HG03108 (cell line): Measurements from ENCODE around the gene THUMPD2.
A peak's percentile ranks its signal among the peaks of the same experiment; 100 is the strongest.
"Not testable (repeated sequence)": the region's sequence is repeated elsewhere in the genome, so short reads cannot be mapped to it uniquely, and the experiment has no call there.

Source experiments
- ATAC-seq: cut with Tn5 transposase; IDR thresholded peaks from one replicate; pipeline ENCODE4 v1.9.1; 2021; ENCODE audit warnings: moderate library complexity; ENCODE audit not compliant: unreplicated experiment

THUMPD2 gene, protein sequence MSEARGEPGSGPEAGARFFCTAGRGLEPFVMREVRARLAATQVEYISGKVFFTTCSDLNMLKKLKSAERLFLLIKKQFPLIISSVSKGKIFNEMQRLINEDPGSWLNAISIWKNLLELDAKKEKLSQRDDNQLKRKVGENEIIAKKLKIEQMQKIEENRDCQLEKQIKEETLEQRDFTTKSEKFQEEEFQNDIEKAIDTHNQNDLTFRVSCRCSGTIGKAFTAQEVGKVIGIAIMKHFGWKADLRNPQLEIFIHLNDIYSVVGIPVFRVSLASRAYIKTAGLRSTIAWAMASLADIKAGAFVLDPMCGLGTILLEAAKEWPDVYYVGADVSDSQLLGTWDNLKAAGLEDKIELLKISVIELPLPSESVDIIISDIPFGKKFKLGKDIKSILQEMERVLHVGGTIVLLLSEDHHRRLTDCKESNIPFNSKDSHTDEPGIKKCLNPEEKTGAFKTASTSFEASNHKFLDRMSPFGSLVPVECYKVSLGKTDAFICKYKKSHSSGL

DNA sequence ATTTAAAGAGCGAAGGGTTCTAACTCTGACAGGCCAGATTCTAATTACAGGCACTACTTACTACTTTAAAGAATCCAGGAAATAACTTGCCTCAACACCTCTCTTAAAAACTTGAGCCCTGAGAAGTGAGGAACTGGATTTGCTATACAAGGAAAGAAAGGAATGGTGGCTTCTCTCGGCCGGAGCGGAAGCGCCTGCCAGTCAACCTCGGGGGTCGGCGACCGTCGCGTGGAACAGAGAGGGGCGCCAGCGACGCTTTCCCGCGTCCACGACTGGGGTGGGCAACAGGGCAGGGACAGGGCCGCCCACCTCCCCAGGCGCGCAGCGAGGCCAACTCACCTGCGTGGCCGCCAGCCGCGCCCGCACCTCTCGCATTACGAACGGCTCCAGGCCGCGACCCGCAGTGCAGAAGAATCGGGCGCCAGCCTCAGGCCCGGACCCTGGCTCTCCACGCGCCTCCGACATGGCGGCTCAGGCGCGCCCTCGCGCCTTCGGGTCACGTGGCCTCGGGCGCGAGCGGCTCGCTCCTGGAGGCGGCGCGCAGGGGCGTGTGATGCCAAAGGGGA is at the start of gene THUMPD2:
TSS of gene THUMPD2 (minus strand) at position 484 of the 566 bp plus-strand sequence. CDS start at position 465, 19 bp downstream.
- peak; percentile 67 for ATAC-seq

DNA sequence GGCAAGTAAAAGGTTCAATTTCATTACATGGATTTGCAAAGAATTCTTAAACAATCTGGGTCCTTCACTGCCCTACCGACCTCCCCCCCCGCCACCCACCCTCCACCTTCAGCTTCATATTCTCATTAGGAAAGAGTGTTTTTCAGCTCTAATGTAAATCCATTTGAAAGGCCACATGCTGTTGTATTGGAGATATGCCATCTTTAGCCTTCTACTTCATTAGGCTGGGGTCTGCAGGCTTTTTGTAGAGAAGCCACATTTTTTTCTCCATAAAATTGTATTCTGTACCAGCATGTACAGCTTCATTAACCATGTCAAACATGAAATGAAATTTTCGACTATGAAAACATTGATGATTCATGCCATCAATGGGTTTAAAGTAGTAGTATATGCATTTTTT is 42.8 kb upstream of the THUMPD2 start:
- ATAC-seq = no peak

DNA sequence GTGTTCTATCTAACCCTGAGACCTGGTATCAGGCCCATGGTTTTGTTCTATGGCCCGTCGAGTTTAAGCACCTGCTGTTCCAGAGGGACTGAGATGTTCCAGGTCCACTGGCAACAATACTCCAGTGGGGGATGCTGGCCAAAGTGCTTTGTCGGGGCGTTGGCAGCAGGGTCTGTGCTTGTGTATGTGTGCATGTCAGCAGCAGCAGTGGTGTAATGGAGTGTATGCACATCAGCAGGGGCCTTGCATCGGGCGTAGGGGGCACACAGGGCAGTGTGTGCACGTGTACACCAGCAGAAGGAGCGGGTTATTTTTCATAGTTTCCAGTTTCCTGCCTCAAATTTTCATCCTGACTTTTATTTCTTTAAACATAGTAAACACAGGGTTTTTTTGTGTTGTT is 37.8 kb upstream of the THUMPD2 start:
- ATAC-seq = no peak

DNA sequence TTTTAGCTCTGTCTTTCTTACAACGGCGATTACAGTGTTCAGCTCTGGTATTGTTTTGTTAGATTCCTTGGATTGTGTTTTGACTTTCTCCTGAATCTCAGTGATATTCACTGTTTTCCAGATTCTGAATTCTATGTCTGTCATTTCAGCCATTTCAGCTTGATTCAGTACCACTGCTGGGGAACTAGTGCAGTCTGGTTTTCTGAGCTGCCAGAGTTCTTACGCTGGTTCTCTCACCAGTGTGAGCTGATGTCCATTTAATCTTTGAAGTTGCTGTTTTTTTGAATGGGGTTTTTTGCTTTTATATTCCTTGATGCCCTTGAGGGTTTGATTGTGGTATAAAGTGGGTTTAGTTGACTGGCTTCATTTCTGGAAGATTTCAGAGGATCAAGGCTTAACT is 37.4 kb upstream of the THUMPD2 start:
- no peak for ATAC-seq

DNA sequence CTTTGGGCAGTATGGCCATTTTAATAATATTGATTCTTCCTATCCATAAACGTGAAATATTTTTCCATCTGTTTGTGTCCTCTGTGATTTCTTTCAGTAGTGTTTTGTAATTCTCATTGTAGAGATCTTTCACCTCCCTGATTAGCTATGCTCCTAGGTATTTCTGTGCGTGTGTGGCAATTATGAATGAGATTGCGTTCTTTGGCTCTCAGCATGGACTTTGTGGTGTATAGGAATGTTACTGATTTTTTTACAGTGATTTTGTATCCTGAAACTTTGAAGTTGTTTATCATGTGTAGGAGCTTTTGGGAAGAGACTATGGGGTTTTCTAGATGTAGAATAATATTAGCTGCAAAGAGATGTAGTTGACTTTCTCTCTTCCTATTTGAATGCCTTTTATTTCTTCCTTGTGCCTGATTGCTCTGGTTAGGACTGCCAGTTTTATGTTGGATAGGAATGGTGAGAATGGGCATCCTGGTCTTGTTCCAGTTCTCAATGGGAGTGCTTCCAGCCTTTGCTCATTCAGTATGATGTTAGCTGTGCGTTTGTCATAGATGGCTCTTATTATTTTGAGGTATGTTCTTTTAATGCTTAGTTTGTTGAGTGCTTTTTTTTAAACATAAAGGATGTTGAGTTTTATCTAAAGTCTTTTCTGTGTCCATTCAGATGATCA is 27.0 kb upstream of the THUMPD2 start:
- ATAC-seq = no peak

DNA sequence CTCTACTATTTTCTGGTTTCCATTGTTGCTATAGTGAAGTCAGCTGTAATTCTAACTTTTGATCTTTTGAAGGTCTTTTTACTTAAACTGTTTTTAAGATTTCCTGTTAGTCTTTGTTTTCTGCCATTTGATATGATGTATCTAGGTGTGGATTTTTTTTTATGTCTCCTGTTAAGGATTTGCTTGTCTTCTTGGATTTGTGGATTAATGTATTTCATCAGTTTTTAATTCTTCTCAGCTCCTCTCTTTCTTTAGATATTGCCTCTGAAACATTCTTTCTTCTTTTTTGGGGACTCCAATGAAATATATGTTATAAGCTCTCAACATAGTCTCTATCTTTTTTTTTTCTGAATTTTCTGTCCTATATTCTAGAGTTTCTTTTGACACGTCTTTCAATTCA is 24.8 kb upstream of the THUMPD2 start:
- no peak for ATAC-seq

DNA sequence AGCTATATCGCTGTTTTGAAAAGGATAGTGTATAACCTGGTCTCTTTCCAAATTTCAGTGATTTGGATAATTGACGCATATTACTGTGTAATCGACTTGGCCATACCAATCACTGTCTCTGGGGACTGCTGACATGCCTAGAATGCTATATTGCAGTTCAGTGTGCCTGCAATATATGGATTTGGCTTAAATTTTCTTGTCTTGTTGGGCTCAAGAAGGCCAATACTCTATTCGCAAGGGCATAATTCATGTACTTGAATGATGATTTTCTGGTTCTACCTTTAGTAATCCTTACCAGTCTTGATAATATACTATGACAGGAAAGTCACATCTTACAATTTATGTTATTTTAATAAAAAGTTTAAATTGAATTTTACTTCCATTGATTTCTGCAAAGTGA is 21.7 kb upstream of the THUMPD2 start:
- no peak for ATAC-seq

DNA sequence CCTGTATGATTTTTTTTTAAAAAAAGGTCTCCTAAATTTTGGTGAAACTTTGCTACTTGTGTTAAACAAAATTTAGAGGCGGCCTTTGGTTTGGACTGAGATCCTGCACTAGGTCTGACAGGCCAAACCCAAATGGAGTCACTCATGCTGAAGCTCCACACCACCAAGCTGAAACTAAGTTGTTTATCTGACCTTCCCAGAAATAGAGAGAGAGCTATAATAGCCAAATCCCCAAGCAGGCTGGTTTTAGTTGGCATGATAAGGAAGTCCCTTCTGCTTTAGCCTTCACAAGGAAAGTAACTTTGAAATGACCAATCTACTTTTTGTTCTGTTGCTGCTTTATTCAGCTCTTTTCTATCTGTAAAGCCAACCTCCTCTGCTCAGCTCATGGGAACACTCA is 17.1 kb upstream of the THUMPD2 start:
- no peak for ATAC-seq

DNA sequence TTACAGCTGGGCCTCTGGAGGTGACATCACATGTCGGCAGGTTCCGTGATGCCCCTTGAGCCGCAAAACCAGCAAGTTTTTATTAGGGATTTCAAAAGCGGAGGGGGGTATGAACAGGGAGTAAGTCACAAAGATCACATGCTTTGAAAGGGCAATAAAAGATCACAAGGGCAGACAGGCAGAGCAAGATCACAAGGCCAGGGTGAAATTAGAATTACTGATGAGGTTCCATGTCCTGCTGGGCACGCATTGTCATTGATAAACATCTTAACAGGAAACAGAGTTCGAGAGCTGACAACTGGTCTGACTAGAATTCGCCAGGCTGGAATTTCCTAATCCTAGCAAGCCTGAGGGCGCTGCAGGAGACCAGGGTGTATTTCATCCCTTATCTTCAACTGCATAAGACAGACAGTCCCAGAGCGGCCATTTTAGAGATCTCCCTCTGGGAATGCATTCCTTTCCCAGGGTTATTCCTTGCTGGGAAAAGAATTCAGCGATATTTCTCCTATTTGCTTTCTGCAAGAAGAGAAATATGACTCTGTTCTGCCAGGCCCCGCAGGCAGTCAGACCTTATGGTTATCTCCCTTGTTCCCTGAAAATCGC is 11.3 kb upstream of the THUMPD2 start:
- not testable (repeated sequence) for ATAC-seq

DNA sequence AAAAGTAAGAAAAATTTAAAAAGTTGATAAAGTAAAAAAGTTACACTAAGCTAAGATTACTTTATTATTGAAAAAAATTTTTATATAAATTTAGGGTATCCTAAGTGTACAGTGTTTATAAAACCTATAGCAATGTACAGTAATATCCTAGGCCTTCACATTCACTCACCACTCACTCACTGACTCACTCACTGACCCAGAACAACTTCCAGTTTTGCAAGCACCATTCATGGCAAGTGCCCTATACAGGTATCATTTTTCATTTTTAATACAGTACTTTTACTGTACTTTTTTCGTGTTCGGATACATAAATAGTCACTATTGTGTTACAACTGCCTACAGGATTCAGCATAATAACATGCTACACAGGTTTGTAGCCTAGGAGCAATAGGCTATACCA is 8.9 kb upstream of the THUMPD2 start:
- no peak for ATAC-seq

DNA sequence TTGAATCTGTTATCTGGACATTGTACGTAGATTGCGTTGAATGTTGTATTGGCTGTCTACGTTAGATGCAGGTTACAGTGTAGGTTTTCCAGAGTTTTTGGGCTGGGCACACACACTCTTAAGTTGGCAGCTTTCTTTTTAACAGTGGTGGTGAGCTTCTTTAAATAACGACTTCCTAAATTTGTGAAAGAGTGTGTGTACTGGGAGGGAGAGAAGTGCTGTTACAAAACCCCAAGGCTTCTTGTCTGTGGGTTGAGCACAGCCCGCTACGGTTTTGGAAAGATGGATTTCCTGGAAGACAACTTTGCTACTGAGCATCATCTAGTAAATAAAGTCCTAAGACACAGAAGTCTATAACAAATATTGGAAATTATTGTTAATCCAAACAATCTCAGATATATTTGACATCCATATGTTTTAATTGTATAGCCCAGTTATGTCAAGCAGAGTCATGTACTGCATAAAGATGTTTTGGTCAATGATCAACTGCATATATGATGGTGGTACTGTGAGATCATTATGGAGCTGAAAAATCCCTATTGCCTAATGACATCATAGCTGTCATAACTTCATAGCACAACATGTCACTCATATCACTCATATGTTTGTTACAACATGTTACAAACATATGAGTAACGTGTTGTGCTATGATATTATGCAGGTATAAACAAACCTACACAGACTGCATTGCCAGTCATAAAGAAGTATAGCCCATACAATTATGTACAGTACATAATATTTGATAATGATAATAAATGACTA is 7.9 kb upstream of the THUMPD2 start:
- ATAC-seq = no peak

DNA sequence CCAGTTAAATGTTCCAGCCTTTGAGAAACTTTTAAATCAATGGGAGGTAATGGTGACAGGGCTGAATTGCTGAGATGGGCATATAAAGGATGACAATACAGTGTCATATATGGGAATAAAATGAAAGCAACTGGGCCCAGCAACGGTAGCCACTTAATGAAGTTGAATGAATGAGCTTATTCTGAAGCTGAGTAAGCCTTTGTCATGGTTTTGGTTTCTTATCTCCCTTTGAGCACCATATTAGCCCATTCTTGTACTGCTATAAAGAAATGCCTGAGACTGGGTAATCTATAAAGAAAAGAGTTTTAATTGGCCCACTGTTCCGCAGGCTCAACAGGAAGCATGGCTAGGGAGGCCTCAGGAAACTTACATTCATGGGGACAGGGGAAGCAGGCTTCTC is 3.5 kb upstream of the THUMPD2 start:
- ATAC-seq = no peak

DNA sequence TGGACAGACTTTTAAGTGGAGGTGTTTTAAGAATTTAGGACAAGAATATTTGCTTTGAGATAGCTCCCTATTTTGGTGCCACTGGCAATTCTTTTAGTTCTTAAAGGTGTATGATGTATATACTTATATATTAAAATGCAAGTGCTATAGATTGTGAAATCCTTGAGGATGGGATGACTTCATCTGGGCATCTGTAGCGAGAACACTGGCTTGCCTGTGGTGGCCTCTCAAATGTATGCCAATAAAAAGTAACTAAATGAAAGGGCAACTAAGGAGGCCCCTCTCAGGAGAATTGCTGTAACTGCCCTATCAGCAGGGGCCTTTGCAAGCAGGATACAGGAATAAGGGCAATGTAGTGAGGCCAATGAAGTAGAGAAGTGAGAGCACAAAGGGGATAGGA is 2.6 kb upstream of the THUMPD2 start:
- no peak for ATAC-seq

DNA sequence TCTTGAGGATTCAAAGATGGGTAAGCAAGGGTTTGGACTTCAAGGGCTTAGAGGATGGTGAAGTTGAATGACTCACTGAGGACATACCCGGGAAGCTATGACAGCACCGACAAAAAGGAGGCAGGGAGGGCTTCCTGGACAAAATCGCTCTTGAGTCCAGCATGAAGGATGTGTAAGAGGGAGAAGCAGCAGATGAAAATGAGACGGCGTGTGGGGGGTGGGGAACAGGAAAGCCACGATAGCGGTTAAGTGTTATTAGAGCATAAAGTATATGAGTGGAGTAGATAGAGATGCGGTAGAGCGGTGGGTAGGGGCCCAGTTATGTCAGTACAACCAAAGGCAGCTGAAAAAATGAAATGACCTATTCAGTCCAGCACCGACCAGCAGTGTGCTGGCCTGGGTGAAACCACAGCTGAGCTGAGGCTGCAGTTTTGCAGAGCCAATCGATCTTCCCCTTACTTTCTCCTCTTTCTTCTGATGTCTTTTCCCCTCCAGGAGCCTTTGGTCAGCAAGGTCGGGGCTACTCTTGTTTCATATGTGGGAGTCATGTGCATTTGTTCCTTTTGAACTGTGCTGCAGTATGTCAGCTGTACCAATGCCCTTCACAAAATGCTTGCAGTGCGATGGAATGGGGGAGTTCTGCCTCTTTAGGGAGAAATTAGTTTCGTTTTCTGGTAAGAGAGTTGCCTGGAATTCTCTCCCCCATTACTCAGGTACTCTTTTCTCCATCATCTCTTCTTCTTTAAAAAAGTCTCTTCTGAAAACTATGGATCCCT is 2.0 kb upstream of the THUMPD2 start:
- ATAC-seq = no peak

DNA sequence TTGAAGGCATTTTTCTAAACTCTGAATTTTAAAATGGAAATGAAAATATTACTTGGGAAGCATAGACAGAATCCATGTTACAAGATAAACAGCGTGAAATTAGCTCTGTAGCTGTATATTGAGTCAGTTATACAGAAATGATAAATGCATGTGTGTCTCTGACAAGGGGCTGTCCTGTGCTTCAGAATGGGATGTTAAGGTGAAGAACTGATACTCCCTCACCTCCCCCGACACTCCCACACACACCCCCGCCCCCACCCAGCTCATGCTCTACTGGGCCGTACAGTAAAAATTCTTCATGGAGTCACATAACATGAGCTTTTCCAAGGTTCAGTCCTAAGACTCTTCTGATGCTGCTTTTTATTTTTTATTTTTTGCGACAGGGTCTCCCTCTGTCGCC is 869 bp upstream of the THUMPD2 start:
- no peak for ATAC-seq

DNA sequence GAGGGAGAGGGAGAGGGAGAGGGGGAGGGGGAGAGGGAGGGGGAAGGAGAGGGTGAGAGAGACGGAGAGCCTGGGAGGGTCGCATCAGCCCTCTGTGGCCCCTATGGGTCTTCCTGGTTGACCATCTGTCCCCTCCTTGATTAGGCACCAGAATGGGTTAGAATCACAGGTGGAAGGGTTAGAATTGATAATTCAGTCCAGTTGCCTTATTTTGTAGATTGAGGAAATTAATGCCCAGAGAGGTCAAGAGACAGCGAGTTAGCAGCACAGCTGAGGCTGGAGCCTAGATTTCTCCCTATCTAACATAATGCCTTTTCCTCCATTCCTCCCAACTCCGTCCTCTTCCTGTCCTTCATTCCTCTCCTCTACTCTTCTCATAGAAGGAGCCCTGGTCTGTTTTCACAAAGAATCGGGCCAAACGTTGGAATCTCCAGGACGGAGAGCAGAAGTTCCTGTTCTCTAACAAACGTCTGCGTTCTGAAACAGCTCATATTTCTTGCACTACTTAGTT is 338 bp upstream of the THUMPD2 start:
- no peak for ATAC-seq

DNA sequence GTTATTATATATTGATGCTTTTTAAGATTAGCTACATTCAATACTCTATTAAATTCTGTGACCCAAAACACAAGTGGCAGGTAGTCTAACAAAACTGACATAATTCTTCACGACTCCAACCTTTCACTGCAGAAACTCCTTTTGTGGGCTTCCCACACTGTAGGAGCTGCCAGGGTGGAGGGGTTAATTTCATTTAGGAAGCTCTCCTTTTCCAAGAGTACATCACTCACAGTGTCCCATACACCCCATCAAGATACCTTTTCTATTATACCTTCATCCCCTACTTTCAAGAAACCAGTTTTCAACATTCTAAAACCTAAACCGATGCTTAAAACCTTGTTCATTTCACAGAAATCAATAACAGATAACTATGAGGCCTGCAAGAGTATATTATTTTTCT is 825 bp downstream of the THUMPD2 start:
- ATAC-seq = no peak

DNA sequence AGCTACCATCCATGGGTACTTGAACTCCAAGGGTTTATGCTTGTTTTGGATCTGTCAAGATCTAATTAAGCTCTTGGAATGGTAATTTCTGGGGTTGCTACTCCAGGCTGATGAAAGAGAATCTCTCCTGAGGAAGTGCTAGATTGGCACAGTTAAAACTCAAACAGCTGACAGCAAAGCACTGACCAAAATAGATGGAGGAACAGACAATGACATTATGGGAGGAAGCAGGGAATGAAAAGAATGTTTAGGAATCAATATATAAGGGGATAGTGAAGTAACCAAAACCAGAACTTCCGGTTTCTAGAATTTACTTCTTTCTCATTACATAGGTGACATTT is 6.3 kb downstream of the THUMPD2 start:
- ATAC-seq = no peak

DNA sequence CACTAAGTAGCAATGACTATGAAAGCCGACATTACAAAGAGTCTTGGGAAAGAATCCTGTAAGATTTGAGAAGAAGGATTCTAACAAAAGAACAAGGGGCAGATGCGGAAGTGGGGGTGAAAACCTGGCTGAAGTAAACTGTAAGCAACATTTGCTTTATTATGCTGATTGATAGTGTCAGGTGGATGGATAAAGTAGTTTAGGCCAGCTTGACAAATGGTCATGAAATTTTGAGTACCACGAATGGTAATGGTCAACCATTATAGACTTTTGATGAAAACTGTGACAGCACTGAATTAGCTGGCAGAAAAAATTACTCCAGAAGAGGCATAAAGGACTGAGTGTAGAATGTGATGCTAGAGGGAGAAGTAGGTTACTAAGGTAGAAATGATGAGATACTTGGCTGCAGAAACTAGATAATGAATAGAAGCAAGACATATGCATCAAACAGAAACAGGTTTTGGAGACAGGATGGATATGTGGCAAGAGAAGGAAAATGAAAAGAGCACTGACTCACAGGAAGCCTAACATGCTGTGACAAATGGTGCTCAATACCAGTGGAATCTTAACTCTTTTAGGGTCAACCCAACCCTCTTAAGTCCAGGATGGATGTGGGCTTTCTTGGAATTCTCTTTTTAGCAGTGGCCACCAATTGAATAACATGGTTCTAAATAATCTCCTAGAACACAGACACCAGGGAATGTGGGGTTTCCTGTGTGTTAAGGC is 6.8 kb downstream of the THUMPD2 start:
- ATAC-seq = no peak
